OCI-LY7 (cell line): ENCODE data around the gene SIGLEC10. TPM values are rescaled to one million over a fixed set of nuclear protein-coding genes. Genes with fewer than 3 reads are reported as not detected.

ENCODE experiments used
- BruUV-seq: library from RNA; stranded (reverse); fragments of 400-500 nt; replicated peaks from 2 replicates; lab custom pipeline; 2021; lab: Mats Ljungman, UMichigan
- CTCF ChIA-PET: fragments of 300-600 bp; sonication (Branson Sonifier 250); formaldehyde crosslinking; loops from one replicate; lab custom pipeline; 2022; ENCODE audit warnings: antibody characterized with exemption; ENCODE audit not compliant: unreplicated experiment; lab: Charles Lee
- POLR2A ChIA-PET: fragments of 300-600 bp; sonication (Branson Sonifier 250); formaldehyde crosslinking; loops from one replicate; lab custom pipeline; 2022; ENCODE audit warnings: antibody characterized with exemption; lab: Charles Lee
- DNase-seq: peaks from one replicate; pipeline ENCODE4 v3.0.0-alpha.2; 2015; ENCODE audit warnings: low spot score
- H2AFZ ChIP-seq: fragments of 200-600 bp; sonication (generic), shearing (Covaris generic); 2 replicates; pipeline ENCODE4 v1.6.1; 2014; ENCODE audit warnings: mild to moderate bottlenecking, antibody characterized with exemption, low read length, moderate library complexity
- H3K27ac ChIP-seq: fragments of 200-600 bp; sonication (generic); 2 replicates; pipeline ENCODE4 v1.5.1; 2014; ENCODE audit warnings: mixed run types, low read depth, mild to moderate bottlenecking, moderate library complexity, low read length, inconsistent platforms; ENCODE audit not compliant: poor library complexity, severe bottlenecking
- H3K36me3 ChIP-seq: fragments of 200-600 bp; sonication (generic); 2 replicates; pipeline ENCODE4 v1.6.1; 2014; ENCODE audit warnings: mild to moderate bottlenecking, antibody characterized with exemption, low read length, moderate library complexity, mixed read lengths; ENCODE audit not compliant: insufficient read depth
- H3K4me1 ChIP-seq: fragments of 200-600 bp; sonication (generic); 2 replicates; pipeline ENCODE4 v1.5.1; 2014; ENCODE audit warnings: mild to moderate bottlenecking, low read length; ENCODE audit not compliant: insufficient read depth, poor library complexity, severe bottlenecking
- H3K4me2 ChIP-seq: fragments of 200-600 bp; sonication (generic); 2 replicates; pipeline ENCODE4 v1.6.1; 2014; ENCODE audit warnings: mild to moderate bottlenecking, low read length
- H3K4me3 ChIP-seq: fragments of 200-600 bp; sonication (generic); 2 replicates; pipeline ENCODE4 v1.5.1; 2014; ENCODE audit warnings: mild to moderate bottlenecking, low read depth, low read length; ENCODE audit not compliant: poor library complexity, severe bottlenecking
- H3K79me2 ChIP-seq: fragments of 200-600 bp; sonication (generic); 2 replicates; pipeline ENCODE4 v1.6.1; 2016; ENCODE audit warnings: low read depth, mild to moderate bottlenecking, low read length, moderate library complexity, mixed read lengths; ENCODE audit not compliant: insufficient read depth
- H3K9me2 ChIP-seq: fragments of 200-600 bp; sonication (generic); 2 replicates; pipeline ENCODE4 v1.6.1; 2016; ENCODE audit warnings: mild to moderate bottlenecking, low read length, mixed read lengths; ENCODE audit not compliant: insufficient read depth
- H3K9me3 ChIP-seq: fragments of 200-600 bp; sonication (generic); 2 replicates; pipeline ENCODE4 v1.6.1; 2014; ENCODE audit warnings: mild to moderate bottlenecking, mixed run types, low read length, mixed read lengths
- H4K20me1 ChIP-seq: fragments of 200-600 bp; sonication (generic); 2 replicates; pipeline ENCODE4 v1.6.1; 2014; ENCODE audit warnings: mild to moderate bottlenecking, antibody characterized with exemption, low read length, moderate library complexity, mixed read lengths; ENCODE audit not compliant: insufficient read depth
- CTCF ChIP-seq: fragments of 200-600 bp; sonication (generic); conservative IDR thresholded peaks from 2 replicates; pipeline ENCODE4 v1.5.1; 2014; ENCODE audit warnings: mild to moderate bottlenecking, antibody characterized with exemption, low read length, moderate library complexity, mixed read lengths
- EZH2phosphoT487 ChIP-seq: fragments of 200-600 bp; sonication (generic); IDR thresholded peaks from 2 replicates; pipeline ENCODE4 v1.6.1; 2018; ENCODE audit warnings: low read depth, borderline replicate concordance, mild to moderate bottlenecking, mixed run types, antibody characterized with exemption, low read length, moderate library complexity, mixed read lengths
- intact Hi-C: fragments of 100-400 bp; cut with micrococcal nuclease; formaldehyde crosslinking; loops from one replicate; pipeline ENCODE4 v1.10.0; 2022; ENCODE audit not compliant: unreplicated experiment
- total RNA-seq, 2 experiments: library from RNA; depleted of rRNA in 1 of 2; stranded (reverse); fragments of >200 nt in 1 of 2; shearing (Covaris generic) in 1 of 2; gene quantifications; 2 replicates each; pipeline ENCODE4 v1.2.3, GENCODE V29; 2014 to 2022

Gene SIGLEC10
- total RNA-seq, 2 experiments from 2014 or later, result 25.2 to 26.6 TPM

- intact Hi-C loops, result no loop called here
- Histone ChIP-seq H3K9me3 (no peaks in the 10 kb centered on the region), H3K4me1 (no peaks in the 10 kb centered on the region), H3K4me3 (no peak within 1 kb of the TSS), H3K36me3 (no peaks in the 10 kb centered on the region), H3K9me2 (no peaks in the 10 kb centered on the region), H3K4me2 (no peak within 1 kb of the TSS), H2AFZ (no peak within 1 kb of the TSS), H3K27ac (no peak within 1 kb of the TSS), H3K79me2 (no peaks in the 10 kb centered on the region), H4K20me1 (no peaks in the 10 kb centered on the region)
- no peak for TF ChIP-seq CTCF
- TF ChIP-seq EZH2phosphoT487, result no peak
- no TSS peak for BruUV-seq
- ChIA-PET CTCF (no interaction called here), POLR2A (no interaction called here)
- DNase-seq, result no peak
These were observed 40.7 kb upstream of the SIGLEC10 start, which contains the start of gene SIGLEC8 for GRCh38 chr19:51458051-51458645. Gene SIGLEC8 (minus strand): TSS chr19:51458454. CDS start chr19:51458387, 67 bp downstream.

GRCh38 chr19:51457351-51458013, 40.0 kb upstream of the SIGLEC10 start:
- CTCF ChIA-PET, result no interaction called here
- BruUV-seq, result no TSS peak
- Histone ChIP-seq H3K79me2 (no peaks in the 10 kb centered on the region), H3K4me3 (no peak overlapping the region), H2AFZ (no peak overlapping the region), H3K27ac (no peak overlapping the region), H3K9me2 (no peaks in the 10 kb centered on the region), H3K4me1 (no peaks in the 10 kb centered on the region), H3K36me3 (no peaks in the 10 kb centered on the region), H3K4me2 (no peak overlapping the region), H3K9me3 (no peaks in the 10 kb centered on the region), H4K20me1 (no peaks in the 10 kb centered on the region)
- no peak for TF ChIP-seq CTCF
- TF ChIP-seq EZH2phosphoT487, result no peak
- intact Hi-C loops, result no loop called here
- POLR2A ChIA-PET, result no interaction called here
- DNase-seq, result no peak
